ENCODE results near the gene CAMTA1.

CAMTA1 gene

DNA sequence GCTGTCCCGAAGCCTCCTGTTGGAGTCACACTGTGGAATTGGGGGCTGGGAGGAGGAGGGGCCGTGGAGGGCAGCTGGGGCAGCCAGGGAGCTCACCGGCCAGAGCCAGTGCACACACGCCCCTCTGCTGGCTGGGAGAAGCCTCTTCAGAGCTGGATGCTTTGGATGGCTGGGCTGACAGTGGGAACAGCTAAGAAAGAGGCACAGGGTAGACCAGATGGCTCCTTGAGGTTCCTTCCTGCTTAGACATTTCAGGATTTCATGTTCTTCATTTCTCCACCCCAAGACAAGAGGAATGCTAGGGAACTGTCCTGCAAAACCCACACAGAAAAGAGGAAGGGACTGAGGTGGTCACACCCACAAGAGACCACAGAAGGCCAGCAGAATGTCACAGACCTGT, 731.1 kb downstream of the CAMTA1 start:
- DNase-seq: no peak

DNA sequence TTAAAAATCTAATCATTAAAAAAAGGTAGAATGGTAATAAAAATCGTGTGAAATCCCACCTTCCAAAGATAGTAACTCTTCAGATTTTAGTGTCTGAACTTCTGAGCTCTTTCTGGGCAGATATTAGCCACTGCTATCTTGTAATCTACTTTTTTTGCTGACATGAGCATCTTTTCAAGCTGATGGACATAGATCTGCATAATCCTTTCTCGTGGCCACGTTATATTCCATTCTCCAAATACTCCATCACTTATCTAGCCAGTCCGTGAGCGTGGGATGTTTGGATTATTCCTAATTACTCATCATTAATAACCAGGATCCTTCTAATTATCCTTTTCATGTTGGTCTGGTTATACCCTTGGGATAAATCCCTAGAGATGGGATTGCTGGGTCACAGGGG, 731.7 kb downstream of the CAMTA1 start:
- no peak for DNase-seq

DNA sequence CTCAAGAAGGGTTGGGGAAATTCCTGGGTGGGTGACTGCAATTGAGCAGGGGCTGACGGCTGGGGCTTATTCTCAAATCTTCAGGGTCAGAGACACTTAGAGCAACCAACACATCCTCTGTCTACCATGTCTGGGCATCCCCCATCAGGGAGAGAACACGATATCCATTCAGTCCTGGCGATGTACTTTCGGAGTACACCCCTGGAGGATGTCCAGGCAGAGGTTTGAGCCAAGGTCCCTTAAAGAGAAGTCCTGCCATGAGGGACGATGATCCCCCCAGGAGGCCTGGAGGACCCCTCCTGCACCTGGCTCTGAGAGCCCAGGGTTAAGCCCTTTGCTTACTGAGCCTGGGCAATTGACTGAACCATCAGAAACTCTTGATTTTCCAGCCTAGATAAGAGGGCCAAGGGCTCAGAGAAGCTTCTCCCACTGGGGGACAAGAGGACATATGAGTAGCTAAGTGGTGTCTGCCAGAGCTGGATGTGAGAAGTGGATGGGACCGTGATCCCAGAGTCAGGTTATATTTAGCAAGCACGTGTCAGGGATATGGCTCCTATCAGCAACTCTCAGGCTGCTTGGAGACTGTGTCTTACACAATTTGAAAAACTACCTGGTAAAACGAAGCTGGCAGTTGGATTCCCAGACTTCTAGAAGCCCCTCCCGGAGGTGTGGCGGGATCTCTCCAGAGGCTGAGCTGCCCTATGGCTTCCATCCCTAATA, 732.5 kb downstream of the CAMTA1 start:
- DNase-seq: no peak

DNA sequence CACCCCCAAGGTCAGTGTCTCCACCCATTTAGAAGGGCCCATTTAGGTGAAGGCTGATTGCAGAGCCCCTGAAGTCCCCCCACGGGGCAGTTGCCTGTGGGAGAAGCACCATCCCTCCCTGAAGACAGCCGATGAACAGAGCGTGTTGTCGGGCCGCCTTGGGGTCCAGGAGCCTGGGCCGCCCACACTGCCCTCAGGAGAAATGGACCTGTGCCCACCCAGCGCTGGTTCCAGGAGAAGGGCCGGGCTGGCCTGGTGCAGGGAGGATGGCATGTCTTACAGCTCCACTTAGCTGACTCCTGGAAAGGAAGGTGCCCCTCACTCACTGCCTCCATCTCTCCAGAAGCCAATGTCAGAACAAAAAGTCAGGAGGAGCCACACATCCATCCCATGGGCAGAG, 733.2 kb downstream of the CAMTA1 start:
- DNase-seq: no peak

DNA sequence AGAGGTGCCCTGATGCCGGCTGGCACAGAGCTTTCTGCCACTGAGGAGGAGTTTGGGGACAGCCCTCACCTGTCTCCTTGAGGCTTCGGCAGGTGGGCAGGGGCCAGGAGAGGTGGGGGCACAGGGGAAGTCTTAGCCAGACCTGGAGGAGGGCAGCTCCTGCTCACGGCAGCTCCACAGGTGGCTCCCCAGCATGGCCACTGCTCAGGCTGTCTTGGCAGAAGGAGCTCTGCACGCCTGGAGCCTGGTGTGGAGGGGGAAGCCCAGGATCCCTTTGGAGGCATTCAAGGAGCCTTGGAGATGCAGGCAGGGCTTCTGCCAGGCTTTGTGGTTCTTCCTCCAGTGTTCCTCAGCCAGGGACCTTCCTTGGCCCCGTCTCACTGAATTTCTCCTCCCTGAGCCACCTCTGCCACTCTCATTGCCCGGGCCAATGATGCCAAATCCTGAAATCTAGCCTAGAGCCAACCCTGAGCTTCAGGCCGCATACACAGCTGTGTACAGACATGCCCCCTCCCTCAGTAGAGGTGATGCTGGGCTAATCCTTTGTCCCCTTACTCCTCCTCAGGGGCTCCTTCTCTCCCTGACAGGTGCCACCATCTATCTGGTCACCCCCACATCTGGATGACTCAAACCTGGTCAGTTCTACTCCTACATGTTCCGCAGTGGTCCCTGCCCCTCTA, 734.1 kb downstream of the CAMTA1 start:
- no peak for DNase-seq

DNA sequence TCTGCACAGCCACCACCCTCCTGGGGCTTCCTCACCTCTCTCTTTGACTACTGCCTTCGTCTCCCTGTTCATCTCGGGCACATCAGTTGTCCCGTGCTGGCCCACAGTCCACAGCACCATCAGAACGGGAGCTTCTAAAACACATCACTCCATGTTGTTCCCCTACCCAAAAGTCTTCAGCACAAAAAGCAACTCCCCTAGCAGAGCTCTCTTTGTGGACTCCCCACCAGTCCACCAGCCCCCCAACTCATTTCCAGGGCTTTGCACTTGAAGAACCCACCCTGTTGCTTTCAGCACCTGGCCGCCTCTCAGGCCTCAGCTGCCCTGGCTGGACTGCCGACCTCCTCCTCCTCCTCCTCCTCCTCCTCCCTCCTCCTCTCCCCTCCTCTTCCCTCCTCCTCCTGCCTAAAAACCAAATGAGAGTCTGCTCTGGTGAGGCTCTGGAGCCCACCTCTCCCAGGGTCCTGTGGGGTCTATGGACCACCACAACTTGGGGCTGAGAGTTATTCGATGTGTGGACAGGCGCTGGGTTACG, 734.7 kb downstream of the CAMTA1 start:
- no peak for DNase-seq

DNA sequence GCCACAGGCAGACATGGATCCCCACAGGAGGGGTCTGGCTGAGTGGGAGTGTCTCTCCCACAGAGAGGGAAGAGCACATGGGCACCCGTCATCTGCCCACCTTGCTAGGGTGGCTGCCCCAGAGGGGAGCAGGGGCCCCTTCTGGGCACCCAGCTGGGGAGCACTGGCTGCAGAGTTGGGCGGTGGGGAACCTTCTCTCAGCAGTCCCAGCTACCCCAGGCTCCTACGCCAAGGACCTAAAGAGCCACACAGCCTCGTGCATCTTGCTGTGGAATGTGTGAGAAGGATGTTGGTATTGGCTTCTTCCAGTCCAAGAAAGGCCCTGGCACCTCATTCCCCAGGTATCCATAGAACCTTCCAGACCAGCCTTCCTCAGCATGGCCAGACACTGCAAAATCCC, 735.2 kb downstream of the CAMTA1 start:
- no peak for DNase-seq

DNA sequence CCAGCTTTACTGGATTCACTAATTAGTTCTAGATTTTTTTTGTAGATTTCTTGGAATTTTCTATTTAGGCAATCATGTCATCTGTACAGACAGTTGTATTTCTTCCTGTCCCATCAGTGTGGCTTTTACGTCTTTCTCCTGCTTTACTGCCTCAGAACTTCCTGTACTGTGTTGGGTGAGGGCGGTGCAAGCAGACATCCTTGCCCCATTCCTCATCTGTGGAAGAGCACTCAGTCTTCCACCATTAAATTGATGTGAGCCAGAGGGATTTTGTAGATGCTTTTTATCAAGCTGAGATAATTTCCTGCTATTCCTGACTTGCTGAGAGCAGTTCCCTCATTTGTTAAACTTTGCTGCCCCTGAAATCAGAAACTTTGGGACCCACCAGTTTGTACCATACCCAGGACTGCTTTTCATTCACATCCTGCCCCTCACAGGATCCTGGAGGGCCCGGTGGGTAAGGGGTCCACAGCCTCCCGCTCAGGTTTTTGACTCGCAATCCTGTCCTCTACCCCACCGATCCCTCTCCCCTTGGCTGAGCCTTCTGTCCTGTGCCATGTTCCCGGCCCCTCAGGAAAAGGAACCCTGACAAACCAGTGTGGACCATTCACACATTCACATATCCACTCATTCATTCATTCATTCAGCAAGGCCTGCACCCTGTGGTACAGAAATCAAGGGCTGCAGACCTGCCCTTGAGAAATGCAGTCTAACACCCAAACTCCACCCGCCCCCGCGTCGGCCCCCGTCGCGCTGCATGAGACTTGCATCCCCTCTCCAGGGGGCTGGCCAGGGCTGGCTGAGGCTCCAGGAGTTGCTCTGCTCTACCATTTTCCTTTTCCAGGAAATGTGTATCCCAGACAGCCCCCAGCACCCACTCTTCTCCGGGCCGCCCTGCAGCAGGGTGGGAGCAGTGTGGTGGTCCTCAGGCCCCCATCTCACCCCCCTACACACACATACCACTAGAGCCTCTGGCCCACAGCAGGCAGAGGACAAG, 739.4 kb downstream of the CAMTA1 start:
- no peak for DNase-seq

DNA sequence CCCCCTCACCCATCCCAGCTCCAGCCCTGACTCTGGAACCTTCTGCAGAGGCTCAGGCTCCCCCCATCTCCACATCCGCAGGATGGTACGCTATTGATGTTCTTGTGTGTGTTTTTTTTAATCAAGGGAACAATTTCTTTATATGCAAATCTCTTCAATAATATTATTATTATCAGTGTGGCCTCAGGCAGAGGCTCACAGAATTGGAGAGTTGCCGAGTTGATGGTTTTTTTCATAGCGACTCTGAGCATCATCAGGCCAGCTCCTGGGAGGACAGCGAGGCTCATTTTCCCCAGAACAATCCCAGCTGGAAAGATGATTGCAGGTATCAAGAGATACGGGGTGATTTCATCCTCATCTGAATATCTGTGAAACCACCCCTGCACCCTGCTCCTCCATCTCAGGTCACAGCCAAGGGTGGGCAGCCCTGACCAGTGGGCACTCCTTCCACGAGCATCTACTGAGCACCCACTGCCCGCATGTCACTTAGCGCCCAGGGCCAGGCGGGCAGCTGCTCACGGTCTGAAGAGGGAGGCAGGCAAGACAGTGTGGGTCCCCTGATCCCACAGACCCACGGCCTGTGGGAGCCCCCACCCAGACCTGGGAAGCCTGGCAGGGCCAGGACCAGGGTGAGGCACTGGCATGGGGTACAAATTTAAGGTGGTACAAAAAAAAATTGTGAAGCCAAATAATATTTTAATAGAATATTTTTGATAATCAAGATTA, 740.2 kb downstream of the CAMTA1 start:
- no peak for DNase-seq

DNA sequence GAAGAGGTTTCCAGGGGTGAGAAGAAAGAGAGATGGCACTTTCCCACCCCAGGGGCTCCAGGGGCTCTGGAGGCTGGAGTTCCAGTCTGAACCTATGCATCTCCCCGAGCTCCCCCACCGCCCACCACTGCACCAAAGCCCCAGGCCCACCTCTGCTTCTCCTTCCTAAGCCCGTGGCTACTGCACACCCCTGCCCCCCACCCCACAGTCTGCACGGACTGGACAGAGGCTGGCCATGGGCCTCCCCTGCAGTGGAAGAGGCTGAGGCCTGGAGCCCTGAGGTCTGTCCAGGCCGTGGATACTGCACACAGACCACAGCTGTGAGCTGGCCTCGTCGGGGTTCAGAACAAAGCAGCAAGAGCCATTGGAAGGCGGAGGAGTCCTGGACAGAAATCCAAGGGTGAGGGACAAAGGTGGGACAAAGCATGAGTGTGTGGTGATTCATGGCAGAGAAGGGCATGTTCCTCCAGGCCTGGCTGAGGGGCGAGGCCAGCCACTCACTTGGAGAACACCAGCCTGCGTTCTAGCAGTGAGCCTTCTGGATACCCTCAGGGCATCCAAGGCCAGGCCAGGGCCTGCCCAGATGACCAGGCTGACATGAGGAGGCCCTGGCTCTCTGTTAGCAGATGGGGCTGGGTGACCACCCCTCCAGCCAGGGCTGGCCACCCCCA, 741.1 kb downstream of the CAMTA1 start:
- DNase-seq: no peak

DNA sequence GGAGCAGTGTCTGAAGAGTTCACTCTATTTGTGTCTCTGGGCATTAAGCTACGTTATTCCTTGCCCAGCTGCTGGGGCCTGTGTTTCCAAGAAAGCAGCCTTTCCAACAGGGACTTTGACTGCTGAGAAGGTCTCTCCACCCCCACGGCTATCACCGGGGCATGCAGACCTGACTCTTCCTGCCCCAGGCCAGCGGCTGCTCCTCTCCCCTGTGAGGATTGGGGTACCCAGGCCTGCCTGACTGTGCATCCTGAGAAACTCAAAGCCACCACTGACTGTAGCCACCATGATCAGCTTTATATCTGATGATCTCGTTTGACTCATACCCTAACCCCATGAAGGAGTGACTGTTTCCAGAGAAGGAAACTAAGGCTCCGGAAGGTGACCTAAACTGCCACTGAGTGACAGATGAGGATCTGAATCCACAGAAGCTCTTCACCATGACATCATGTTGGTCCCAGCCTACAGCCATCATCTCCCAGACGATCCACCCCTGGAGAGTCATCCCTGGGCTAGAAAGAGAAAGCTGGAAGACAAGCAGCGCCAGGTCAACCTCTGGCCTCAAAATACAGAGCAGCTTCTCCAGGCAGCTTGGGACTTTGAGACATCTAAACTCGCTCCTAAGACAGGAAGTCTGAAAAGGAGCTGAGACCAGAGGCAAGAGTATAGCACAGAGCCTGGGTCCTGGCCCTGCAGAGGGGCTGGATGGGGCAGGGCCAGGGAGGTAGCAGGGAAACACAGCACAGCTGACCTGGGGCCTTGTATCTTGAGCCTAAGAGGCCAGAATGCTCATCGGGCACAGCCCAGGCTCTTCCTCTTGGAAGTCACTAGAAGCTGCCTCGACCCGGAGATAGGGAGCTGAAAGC, 741.8 kb downstream of the CAMTA1 start:
- no peak for DNase-seq

DNA sequence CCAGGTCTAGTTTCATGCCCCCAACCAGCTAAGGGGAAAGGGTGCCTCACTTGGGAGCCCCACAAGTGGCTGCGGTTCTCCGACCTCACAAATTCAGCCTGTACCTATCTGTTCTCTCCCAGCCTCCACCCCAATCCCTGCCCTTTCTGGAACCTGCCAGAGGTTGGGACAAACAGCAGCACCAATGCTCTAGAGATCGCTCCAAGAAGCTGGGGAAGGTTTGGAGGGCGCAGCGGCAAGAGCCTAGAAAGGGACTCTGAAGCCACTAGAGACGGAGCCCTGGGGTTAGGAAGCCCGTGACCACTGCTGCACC, 742.4 kb downstream of the CAMTA1 start:
- no peak for DNase-seq

DNA sequence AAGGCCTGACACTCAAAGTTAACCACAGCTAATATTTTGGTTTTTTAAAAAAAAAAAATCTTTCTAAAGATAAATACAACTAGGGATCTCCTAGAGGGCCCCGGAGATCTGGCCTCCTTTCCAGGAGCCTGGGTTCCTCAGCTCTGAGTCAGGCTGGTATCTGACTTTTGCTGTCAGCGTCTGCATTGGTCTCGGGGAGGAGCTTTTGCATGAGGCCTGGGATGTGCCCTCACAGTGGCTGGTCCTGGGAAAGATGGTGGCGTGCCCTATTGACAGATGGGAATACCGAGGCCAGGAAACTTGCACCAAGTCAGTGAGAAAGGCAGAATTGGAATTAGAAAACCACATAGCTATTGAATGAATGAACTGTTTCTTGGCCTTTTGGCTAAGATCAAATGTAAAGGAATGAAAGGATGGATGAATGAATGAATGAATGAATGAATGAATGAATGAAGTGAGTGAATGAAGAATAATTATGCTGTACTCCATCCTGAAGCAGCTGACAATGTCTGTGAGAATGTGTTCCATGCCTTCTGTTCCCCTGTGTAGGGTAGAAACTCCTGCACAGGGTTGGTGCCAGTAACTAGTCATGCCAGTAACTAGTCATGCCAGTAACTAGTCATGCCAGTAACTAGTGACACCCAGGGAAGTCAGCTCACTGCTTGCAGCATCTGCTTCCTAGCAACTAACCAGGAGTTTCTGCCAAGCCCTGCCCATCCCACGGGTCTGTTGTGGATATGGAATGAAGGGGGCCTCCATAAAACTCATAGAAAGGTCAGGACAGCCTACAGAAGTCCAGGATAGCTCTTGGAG, 743.3 kb downstream of the CAMTA1 start:
- no peak for DNase-seq

DNA sequence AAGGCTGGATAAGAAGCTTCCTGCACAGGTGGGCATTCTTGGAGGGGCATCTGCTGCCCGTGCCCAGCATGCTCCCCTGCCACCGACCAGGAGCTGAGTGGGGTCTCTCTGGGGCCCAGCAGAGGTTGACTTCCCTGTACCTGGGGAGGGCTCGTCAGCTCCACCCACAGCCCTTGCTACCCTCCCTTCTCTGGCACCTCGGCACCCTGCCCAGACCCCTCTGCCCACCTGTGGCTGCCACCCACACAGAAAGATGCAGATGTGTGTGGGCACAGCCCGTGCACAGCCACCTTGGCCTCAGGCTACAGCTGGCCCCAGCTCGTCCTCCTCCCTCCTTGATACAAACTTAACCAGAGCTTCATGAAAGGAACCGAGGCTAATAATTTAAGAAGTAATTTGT, 744.7 kb downstream of the CAMTA1 start:
- DNase-seq: no peak

DNA sequence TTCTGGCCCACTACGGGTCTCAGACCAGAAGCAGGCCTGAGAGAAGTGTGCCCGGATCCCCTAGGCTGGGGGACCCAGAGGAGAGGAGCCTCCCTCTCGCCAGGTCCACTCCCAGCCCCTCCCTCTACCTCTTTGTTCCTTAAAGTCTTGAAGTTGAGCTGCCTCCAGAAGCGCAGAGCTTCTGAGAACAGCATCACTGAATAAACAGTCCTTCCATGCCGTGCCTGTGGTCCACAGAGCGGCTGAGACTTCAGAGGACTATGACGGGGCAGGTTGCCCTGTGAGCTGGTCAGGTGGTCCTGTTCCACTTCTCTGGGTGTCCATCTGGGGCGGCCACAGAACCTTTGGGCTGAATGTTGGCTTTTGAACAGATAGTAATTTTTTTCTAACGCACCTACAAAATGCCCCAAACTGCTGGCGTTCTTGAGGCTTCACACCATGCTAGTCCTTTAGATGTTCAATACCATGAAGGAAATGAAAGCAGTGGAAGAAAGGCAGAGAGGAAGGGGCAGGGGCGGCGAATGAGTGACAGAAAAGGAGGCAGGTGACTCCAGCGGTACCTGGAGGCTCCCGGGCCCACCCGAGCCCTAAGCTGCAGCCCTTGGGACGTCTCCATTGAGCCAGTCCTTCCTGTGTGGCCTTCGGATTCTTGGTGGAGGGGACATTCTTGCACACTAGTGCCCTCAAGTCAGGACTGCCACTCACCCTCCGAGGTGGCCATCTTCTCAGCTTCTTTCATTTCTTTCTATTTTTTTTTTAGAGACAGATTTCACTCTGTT, 746.5 kb downstream of the CAMTA1 start:
- no peak for DNase-seq

DNA sequence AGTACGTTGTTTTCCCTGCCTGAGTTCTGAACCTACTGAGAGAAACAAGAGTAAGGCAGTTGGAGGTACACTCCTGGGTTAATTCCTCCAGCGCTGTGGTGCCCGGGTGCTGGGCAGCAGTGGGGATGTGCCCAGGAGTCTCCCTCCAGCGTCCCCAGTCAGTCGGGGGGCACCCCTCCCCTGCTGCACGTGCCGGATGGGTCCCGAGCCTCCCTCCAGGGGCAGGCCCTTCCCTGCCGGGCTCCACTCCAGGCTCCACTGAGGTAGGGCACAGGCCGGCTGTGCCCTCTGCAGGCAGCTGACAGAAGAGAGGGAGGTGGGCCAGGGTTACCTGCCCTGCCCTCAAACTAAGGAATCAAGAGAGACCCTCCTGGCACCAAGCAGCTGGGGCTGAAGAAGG, 747.8 kb downstream of the CAMTA1 start:
- DNase-seq: no peak

DNA sequence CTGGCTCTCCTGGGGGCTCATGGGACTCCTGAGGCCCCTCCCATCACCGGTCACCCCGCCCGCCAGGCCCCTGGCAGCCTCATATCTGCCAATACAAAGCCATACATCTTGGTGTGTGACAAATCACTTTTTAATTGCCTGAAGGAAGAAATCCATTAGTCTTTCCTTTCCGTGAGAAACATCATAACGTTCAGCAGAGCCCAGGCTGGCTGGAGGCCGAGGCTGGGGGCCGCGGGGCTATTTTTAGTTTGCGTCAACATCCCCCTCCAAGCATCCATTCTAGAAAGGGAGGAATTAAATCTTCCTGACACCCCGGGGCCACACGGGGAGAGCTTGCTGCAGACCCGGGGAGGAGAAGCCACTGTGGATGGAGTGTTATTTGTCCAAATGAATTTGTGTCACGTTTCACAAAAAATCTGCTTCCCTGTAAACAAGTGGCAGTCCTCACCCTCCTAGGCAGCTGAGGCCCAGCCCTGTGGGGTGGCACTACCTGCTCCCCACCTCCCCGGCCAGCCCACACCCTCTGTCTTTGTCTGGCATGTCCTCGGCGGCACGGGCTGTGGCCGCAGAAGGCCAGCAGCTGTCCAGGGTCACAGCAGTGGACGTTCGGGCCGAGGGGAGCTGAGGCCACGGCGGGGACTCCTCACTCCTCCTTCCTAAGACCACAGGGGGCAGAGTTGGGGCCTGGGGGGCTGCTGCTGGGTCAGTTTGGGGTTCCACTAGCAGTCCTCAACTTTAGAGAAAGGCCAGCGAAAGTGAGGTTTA, 749.0 kb downstream of the CAMTA1 start:
- DNase-seq: no peak

DNA sequence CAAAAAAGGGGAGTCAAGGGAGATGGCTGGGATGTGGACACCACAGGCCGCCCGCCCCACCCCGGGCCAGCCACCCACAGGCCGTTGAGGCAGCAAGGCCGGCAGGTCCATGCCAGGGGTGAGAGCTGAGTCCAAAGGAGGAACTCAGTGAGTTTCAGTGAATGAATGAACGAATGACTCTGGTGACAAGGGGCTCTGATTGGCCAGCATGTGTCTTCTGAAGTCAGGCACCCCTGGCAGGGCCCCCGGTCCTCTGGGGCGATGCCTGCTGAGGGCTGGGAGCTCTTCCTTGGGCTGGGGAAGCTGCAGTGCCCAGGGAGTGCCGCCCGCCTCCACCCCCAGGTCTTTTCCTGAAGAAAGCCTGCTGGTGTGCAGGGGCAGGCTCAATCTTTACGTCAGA, 749.8 kb downstream of the CAMTA1 start:
- DNase-seq: no peak

Data from NCI-H446 treated with DMSO at 0.1 percent for 48 hours (cell line).